ENCODE results near the gene NFU1.
"Not testable (repeated sequence)": the region's sequence is repeated elsewhere in the genome, so short reads cannot be mapped to it uniquely, and the experiment has no call there.

NFU1 gene

GRCh38 chr2:69450735-69451416 lies 13.6 kb upstream of the NFU1 start:
- DNase-seq: no peak

- DNase-seq: no peak
Observed at GRCh38 chr2:69449906-69450305, 12.7 kb upstream of the NFU1 start.

- DNase-seq: not testable (repeated sequence)
Observed at GRCh38 chr2:69443673-69444072, 6.4 kb upstream of the NFU1 start.

GRCh38 chr2:69439499-69439898 lies 2.3 kb upstream of the NFU1 start:
- DNase-seq: not testable (repeated sequence)

GRCh38 chr2:69438580-69438979 lies 1.3 kb upstream of the NFU1 start:
- DNase-seq: no peak

- DNase-seq: no peak
Observed at GRCh38 chr2:69437751-69438154, 518 bp upstream of the NFU1 start.

GRCh38 chr2:69436596-69436937 lies 668 bp downstream of the NFU1 start:
- no peak for DNase-seq

GRCh38 chr2:69434753-69435152 lies 2.5 kb downstream of the NFU1 start:
- no peak for DNase-seq

- no peak for DNase-seq
Observed at GRCh38 chr2:69429491-69430183, 7.6 kb downstream of the NFU1 start.

- DNase-seq: no peak
Observed at GRCh38 chr2:69428981-69429380, 8.3 kb downstream of the NFU1 start.

- DNase-seq: no peak
Observed at GRCh38 chr2:69424419-69424818, 12.8 kb downstream of the NFU1 start.

GRCh38 chr2:69422198-69422597 lies 15.0 kb downstream of the NFU1 start:
- no peak for DNase-seq

GRCh38 chr2:69419111-69419510 lies 18.1 kb downstream of the NFU1 start:
- DNase-seq: not testable (repeated sequence)

- DNase-seq: no peak
Observed at GRCh38 chr2:69416147-69416546, 21.1 kb downstream of the NFU1 start.

GRCh38 chr2:69411120-69411519 lies 26.1 kb downstream of the NFU1 start:
- no peak for DNase-seq

- DNase-seq: no peak
Observed at GRCh38 chr2:69405306-69405705, 31.9 kb downstream of the NFU1 start.

- no peak for DNase-seq
Observed at GRCh38 chr2:69400121-69400520, 37.1 kb downstream of the NFU1 start.

GRCh38 chr2:69397234-69397633 lies 40.0 kb downstream of the NFU1 start:
- DNase-seq: no peak

GRCh38 chr2:69395866-69396265 lies 41.4 kb downstream of the NFU1 start:
- DNase-seq: no peak

GRCh38 chr2:69393963-69394362 lies 43.3 kb downstream of the NFU1 start:
- no peak for DNase-seq

- DNase-seq: no peak
Observed at GRCh38 chr2:69390471-69390870, 46.8 kb downstream of the NFU1 start.

GRCh38 chr2:69390001-69390400 lies 47.2 kb downstream of the NFU1 start:
- peak; percentile 39 for DNase-seq

- DNase-seq: no peak
Observed at GRCh38 chr2:69389271-69389670, 48.0 kb downstream of the NFU1 start.

GRCh38 chr2:69387770-69388481 lies 49.3 kb downstream of the NFU1 start:
- no peak for DNase-seq
